ENCODE results near the gene ESR2.
"Not testable (repeated sequence)": the region's sequence is repeated elsewhere in the genome, so short reads cannot be mapped to it uniquely, and the experiment has no call there.

The ESR2 gene

DNA sequence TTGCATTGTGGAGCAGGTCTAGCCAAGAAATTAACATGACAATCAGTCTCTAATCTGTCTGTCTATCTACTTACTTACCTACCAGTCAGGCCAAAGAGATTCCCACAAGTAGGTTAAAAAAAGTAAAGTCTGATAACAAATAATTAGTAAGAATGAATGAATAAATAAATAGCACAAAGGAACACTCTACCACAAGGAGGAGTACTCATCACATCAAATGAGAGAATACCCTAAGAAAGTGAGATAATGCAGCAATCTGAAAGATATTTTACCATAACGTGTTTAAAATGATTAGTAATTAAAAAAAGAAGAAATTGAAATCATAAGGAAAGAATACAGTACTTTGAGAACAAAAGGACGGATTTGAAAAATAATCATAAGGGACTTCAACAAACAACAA is 254.1 kb downstream of the ESR2 start:
- Histone ChIP-seq H3K9me3 (ENCODE audit: control insufficient read depth in 2 of 2, low read length in 2 of 2) (no peaks in the 10 kb centered on the region), H3K9ac (ENCODE audit: low read length in 2 of 2) (no peak overlapping the region), H3K4me1 (ENCODE audit: control insufficient read depth, insufficient read depth, low read length) (no peaks in the 10 kb centered on the region)

GRCh38 chr14:64038841-64039542 is 255.2 kb downstream of the ESR2 start:
- Histone ChIP-seq H3K9ac (ENCODE audit: low read length in 2 of 2) (no peak overlapping the region), H3K27ac (ENCODE audit: low read length) (no peak overlapping the region), H3K36me3 (ENCODE audit: control insufficient read depth in 2 of 2, insufficient read depth in 2 of 2, low read length in 2 of 2) (no peaks in the 10 kb centered on the region), H3K4me3 (ENCODE audit: low read length in 2 of 2) (no peak overlapping the region), H3K4me1 (ENCODE audit: control insufficient read depth, insufficient read depth, low read length) (no peaks in the 10 kb centered on the region), H3K9me3 (ENCODE audit: control insufficient read depth in 2 of 2, low read length in 2 of 2) (no peaks in the 10 kb centered on the region), H3K27me3 (ENCODE audit: control insufficient read depth in 1 of 2, insufficient read depth in 2 of 2, low read length in 2 of 2) (no peaks in the 10 kb centered on the region)

More for the DNA sequence above, 254.1 kb downstream of the ESR2 start:
- Histone ChIP-seq H3K36me3 (ENCODE audit: control insufficient read depth in 2 of 2, insufficient read depth in 2 of 2, low read length in 2 of 2) (no peaks in the 10 kb centered on the region), H3K27ac (ENCODE audit: low read length) (no peak overlapping the region), H3K27me3 (ENCODE audit: control insufficient read depth in 1 of 2, insufficient read depth in 2 of 2, low read length in 2 of 2) (no peaks in the 10 kb centered on the region), H3K4me3 (ENCODE audit: low read length in 2 of 2) (no peak overlapping the region)

DNA sequence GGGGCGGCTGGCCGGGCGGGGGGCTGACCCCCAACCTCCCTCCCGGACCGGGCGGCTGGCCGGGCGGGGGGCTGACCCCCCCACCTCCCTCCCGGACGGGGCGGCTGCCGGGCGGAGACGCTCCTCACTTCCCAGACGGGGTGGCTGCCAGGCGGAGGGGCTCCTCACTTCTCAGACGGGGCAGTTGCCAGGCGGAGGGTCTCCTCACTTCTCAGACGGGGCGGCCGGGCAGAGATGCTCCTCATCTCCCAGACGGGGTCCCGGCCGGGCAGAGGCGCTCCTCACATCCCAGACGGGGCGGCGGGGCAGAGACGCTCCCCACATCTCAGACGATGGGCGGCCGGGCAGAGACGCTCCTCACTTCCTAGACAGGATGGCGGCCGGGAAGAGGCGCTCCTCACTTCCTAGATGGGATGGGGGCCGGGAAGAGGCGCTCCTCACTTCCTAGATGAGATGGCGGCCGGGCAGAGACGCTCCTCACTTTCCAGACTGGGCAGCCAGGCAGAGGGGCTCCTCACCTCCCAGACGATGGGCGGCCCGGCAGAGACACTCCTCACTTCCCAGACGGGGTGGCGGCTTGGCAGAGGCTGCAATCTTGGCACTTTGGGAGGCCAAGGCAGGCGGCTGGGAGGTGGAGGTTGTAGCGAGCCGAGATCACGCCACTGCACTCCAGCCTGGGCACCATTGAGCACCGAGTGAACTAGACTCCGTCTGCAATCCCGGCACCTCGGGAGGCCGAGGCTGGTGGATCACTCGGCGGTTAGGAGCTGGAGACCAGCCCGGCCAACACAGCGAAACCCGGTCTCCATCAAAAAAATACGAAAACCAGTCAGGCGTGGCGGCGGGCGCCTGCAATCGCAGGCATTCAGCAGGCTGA is 256.1 kb downstream of the ESR2 start:
- not testable (repeated sequence) for H3K4me1 ChIP-seq (ENCODE audit: control insufficient read depth, insufficient read depth, low read length); H3K27ac ChIP-seq (ENCODE audit: low read length); H3K9me3 ChIP-seq (ENCODE audit: control insufficient read depth in 2 of 2, low read length in 2 of 2); H3K4me3 ChIP-seq (ENCODE audit: low read length in 2 of 2); H3K9ac ChIP-seq (ENCODE audit: low read length in 2 of 2); H3K27me3 ChIP-seq (ENCODE audit: control insufficient read depth in 1 of 2, insufficient read depth in 2 of 2, low read length in 2 of 2); H3K36me3 ChIP-seq (ENCODE audit: control insufficient read depth in 2 of 2, insufficient read depth in 2 of 2, low read length in 2 of 2)

DNA sequence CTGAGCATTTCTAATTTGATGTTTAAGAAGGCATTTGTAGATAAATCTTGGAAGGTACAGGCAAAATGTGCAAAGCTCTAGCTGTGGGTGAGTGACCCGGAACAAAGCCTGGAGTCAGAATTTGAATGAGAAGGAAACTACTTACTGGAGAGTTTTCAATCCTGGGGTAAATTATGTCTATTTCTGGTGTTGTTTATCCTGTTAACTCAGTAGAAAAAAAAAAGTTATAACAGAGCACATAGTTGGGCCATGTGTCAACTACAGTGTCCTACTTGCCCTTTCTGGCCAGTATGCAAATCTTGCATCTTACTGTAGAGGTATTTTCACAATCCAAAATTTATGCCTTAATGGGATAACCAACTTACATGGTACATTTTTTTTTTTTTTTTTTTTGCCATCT is 259.0 kb downstream of the ESR2 start:
- H3K4me3 ChIP-seq (ENCODE audit: low read length in 2 of 2): no peak overlapping the region
- H3K36me3 ChIP-seq (ENCODE audit: control insufficient read depth in 2 of 2, insufficient read depth in 2 of 2, low read length in 2 of 2): no peaks in the 10 kb centered on the region
- H3K4me1 ChIP-seq (ENCODE audit: control insufficient read depth, insufficient read depth, low read length): no peaks in the 10 kb centered on the region
- H3K27me3 ChIP-seq (ENCODE audit: control insufficient read depth in 1 of 2, insufficient read depth in 2 of 2, low read length in 2 of 2): no peaks in the 10 kb centered on the region
- no peaks in the 10 kb centered on the region for H3K9me3 ChIP-seq (ENCODE audit: control insufficient read depth in 2 of 2, low read length in 2 of 2)
- no peak overlapping the region for H3K9ac ChIP-seq (ENCODE audit: low read length in 2 of 2)
- no peak overlapping the region for H3K27ac ChIP-seq (ENCODE audit: low read length)
